HL-60/S4 (cell line): ENCODE data around the gene KCTD12.

Experiments used
- in situ Hi-C: fragments of 300-500 bp; cut with MboI; formaldehyde crosslinking; loops from 2 replicates; pipeline ENCODE4 v1.14.3; 2022; ENCODE audit warnings: low sequenced_read_pairs

The KCTD12 gene

GRCh38 chr13:76886292-76887075, at the start of gene KCTD12:
Gene KCTD12 (minus strand): TSS chr13:76886405. CDS start chr13:76886148, 257 bp downstream.
- in situ Hi-C loops: no loop called here

DNA sequence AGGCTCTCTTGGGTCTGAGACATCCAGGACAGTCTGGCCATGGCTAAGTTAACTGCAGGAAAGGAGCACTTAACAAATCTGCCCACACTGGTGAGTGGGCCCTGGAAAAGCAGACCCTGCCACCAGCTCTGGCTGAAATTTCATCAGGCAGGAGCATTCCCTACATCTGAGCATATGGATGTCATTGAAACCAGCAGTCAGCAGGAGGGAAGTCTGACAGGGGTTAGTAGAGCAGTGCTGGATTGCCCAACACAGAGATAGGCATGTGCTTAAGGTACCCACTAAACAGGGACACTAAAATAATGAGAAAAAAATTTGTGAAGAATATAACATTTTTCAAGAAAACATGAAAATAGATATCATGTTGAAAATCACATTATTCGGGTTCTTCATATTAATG, 48.5 kb upstream of the KCTD12 start:
- in situ Hi-C loops: no loop called here

- in situ Hi-C loops: no loop called here
Observed at GRCh38 chr13:76932076-76932475, 45.9 kb upstream of the KCTD12 start.

DNA sequence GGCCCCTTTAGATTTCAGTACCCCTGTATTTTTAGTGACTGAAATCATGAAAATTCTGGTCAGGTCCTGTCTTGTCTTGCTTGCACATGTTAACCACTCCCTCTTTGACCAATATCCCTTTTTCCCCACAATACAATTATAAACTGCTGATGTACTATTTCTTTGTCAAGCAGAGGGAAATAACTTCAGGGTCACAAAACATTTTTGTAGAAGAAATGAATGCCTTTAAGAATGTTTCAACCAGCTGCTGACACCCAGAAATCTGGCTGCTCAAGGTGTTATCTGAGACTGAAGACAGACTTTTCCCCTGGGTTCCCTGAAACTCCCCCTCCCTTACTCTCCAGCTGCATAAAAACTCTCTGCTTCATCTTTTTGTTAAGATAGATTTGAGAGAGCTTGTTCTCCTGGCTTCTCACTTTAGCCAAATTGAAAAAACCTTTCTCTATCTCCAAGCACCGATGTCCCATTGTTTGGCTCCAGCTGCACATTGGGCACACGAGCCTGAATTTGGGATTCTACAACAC, 43.7 kb upstream of the KCTD12 start:
- in situ Hi-C loops: no loop called here

DNA sequence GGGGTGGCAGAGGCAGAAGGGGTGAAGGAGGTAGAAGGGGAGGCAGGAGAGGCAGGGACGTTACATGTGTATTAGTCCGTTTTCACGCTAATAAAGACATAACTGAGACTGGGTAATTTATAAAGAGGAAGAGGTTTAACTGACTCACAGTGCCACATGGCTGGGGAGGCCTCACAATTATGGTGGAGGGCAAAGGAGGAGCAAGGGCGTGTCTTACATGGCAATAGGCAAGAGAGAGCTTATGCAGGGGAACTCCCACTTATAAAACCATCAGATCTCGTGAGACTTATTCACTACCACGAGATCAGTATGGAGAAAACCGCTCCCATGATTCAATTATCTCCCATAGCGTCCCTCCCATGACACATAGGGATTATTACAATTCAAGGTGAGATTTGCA, 43.1 kb upstream of the KCTD12 start:
- in situ Hi-C loops: no loop called here

DNA sequence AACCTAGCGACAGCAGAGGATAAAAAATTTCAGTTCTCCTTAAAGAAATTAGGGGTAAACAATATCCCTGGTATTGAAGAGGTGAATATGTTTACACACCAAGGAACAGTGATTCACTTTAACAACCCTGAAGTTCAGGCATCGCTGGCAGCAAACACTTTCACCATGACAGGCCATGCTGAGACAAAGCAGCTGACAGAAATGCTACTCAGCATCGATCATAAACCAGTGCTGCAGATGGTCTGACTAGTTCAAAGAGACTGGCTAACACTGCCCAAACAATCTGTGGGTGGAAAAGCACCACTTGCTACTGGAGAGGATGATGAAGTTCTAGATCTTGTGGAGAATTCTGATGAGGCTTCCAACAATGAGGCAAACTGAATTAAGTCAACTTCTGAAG, 42.3 kb upstream of the KCTD12 start:
- in situ Hi-C loops: no loop called here

DNA sequence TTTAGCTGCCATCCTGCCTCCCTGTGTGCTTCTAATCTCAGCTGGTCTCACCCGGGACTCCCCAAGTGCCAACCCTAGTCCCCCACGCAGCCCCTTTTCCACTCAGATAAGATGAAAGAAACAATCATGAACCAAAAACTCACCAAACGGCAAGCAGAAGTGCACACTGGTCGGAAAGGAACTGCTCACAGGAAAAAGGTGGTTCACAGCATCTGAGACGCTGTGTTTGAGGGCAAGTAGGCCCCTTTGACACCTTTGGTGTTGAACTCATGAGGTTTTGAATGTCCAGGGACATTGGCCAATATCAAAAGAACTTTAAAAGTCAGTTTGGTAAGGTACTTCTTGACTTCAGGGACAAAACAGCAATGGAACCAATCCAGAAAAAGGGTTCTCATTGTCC, 41.8 kb upstream of the KCTD12 start:
- in situ Hi-C loops: no loop called here

GRCh38 chr13:76925115-76925514, 38.9 kb upstream of the KCTD12 start:
- in situ Hi-C loops: no loop called here

DNA sequence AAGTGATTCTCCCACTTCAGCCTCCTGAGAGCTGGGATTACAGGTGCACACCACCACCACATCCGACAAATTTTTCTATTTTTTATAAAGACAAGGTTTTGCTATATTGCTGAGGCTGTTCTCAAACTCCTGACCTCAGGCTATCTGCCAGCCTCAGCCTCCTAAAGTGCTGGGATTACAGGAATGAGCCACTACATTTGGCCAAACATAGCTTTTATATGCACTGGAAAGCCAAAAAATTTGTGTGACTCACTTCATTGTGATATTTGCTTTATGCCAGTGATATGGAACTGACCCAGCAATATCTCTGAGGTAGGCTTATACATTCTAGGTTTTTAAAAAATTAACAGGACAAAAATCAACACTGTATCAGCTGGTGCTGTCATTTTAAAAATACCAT, 35.3 kb upstream of the KCTD12 start:
- in situ Hi-C loops: loop anchor here (25.0 kb wide), 1 partner anchor 1059 kb away; no protein-coding TSS in a partner anchor

DNA sequence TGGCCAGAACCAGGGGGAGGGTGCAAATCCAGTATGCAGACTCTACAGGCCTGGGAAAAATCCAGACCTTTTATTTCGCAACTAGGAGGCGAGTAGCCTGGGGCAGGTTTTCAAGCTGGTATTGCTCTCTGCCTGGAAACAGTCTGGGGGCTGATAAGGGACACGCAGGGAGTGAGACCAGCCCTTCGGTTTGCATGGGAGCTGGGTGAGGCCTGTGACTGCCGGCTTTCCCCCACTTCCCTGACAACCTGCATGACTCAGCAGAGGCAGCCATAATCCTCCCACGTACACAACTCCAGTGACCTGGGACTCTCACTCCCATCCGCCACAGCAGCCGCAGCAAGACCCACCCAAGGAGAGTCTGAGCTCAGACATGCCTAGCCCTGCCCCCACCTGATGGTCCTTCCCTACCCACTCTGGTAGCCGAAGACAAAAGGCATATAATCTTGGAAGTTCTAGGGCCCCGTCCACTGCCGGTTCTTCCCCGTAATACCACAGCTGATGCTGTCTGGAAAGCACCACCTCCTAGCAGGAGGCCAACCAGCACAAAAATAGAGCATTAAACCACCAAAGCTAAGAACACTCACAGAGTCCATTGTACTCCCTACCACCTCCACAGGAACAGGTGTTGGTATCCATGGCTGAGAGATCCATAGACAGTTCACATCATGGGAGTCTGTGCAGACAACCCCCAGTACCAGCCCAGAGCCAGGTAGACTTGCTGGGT, 31.7 kb upstream of the KCTD12 start:
- in situ Hi-C loops: loop anchor here (25.0 kb wide), 1 partner anchor 1056 kb away; no protein-coding TSS in a partner anchor

GRCh38 chr13:76917095-76917494, 30.9 kb upstream of the KCTD12 start:
- in situ Hi-C loops: loop anchor here (25.0 kb wide), 1 partner anchor 1055 kb away; no protein-coding TSS in a partner anchor

DNA sequence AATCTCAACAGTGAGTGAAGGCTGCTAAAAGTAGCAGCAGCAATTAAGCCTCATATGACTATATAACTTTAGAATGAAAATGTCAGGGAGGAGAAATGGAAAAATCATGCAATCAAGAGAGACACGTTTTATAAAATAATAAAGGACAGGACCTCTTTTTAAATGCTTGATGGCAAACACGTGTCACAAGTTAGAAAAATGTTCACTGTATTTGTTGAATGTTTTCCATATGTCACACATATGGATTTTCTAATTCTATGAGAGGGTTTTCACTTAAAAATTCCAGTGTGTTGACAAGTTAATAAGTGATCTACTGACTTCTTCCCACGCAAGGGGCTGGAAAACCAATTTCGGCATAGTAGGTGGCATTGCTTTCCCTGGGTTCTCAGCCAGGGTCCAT, 27.7 kb upstream of the KCTD12 start:
- in situ Hi-C loops: loop anchor here (25.0 kb wide), 1 partner anchor 1052 kb away; no protein-coding TSS in a partner anchor

DNA sequence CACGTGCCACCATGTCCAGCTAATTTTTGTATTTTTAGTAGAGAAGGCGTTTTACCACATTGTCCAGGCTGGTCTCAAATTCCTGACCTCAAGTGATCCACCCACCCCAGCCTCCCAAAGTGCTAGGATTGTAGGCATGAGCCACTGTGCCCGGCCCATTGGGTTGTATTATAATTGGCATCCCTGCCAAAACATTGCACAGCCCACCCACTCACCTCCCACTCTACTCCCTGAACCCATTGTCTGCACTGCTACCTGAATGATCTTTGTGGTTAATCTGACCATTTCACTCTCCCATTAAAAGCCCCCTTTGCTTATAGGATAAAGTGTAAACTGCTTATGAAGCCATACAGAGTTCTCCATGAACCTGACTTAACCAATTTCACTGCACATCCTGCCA, 26.3 kb upstream of the KCTD12 start:
- in situ Hi-C loops: loop anchor here (25.0 kb wide), 1 partner anchor 1050 kb away; no protein-coding TSS in a partner anchor

DNA sequence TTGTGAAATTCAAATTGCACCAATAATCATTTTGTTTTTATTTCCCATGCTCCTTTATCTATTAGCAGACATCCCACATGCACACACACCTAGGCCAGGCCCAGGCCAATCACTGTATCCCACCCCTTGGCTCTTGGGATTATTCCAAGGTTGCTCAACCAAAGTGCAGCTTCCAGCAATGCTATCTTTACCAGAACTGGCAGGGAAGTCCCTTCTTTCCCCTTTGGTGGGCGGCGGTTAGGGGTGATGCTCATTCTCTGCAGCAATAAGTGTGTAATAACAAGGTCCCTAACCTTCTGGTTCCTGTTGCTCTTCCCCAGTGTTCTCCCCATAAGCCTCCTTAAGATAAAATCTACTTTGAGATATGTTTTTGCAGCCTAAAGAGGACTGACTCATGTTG, 18.3 kb upstream of the KCTD12 start:
- in situ Hi-C loops: loop anchor here (10.0 to 25.0 kb wide), 2 partner anchors 1042 to 1210 kb away; no protein-coding TSS in a partner anchor

DNA sequence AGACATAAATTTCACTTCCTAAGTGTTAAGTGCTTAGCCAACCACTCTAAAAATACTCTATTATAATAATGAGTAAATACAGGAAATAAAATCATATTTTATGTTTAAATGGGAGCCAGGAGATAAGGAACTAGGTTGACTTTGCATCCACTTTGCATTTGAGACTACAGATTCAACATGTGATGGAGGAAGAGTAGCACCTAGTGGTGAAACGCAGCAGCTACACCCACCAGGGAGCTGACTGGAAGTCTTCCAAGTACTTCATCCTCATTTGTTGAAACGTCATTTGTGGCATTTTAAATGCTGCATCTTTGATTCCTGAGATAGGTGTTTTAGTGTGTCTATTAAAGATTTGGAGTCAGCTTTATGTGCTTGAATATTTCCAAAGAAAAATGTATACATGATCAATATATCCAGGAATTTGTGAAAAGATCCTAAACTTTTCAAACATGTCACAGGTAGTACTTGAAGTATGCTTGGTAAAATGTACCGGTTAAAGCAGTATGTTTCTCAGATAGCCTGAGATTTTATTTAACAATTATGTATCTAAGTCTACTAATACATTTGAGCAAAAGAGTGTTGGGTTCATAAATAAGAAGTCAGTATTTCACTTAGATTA, 17.4 kb upstream of the KCTD12 start:
- in situ Hi-C loops: loop anchor here (10.0 to 25.0 kb wide), 2 partner anchors 1041 to 1209 kb away; no protein-coding TSS in a partner anchor

GRCh38 chr13:76899066-76899465, 12.9 kb upstream of the KCTD12 start:
- in situ Hi-C loops: loop anchor here (10.0 kb wide), 1 partner anchor 234 kb away; no protein-coding TSS in a partner anchor

DNA sequence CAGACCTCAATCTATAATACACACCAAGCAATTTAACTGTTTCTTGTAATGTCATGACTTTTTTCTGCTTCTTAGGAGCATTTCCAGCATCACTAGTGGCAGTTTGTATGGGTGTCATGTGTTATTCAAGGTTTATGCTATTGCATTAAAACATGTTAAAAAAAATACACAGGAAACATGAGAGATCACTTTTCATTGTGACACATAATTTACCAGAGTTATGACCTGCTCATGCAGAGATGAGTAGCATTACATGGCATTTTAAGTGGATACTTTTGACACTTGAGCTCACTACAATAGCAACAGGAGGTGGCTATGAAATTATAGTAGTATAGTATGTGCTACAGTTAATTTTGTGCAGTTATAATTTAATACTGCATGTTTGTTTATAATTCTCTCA, 11.0 kb upstream of the KCTD12 start:
- in situ Hi-C loops: loop anchor here (10.0 kb wide), 1 partner anchor 232 kb away; no protein-coding TSS in a partner anchor

DNA sequence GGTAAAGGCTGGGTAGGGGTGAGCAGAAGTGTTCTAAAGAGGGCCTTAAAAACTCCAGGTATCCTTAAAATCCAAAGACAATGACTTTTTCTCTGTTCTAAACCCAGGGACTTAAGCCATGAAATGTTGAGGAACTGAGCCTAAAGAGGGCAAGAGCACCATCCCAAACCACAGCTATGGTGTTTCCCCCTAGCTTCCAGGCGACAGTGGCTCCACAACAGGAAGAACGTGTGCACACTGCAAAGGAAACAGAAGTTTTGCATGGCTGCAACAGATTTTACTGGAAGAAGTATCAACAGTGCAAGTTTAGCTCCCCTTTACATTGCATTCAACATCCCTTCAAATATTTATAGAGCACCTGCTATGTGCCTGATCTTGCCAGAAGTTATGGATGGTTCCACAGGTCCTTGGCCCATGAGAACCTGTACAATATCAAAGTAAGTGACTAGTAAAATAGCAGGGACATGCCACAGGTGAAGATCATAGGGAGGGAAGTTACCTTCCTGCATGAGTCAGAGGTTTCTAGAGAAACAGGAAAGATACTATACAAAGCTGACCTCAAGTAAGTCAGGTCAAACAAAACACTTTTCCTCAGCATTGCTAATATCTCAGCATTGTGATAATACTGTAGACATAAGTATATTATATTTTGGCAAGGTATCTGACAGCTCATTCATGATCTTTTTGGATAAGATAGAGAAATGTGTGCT, 8.4 kb upstream of the KCTD12 start:
- in situ Hi-C loops: loop anchor here (10.0 kb wide), 1 partner anchor 230 kb away; no protein-coding TSS in a partner anchor

DNA sequence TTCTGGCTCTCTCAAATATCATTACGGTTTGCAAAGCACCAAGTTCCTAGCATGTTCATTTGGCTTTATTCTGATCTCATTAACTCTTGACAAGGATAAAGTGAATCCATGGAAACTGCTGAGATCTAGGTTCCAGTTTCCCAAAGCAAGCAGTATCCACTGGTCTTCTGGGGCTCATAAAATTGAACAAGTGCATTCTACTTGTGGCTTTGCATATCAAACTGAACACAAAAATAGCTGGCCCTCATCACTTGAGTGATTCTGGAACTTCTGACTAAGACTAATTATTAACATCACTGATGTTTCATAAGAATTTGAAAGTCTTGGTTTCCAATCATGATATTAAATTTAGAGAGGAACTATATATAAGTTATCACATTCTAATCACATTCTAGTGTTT, 6.3 kb upstream of the KCTD12 start:
- in situ Hi-C loops: loop anchor here (10.0 kb wide), 1 partner anchor 228 kb away; no protein-coding TSS in a partner anchor

- in situ Hi-C loops: loop anchor here (10.0 kb wide), 1 partner anchor 225 kb away; no protein-coding TSS in a partner anchor
Observed at GRCh38 chr13:76890021-76890420, 3.8 kb upstream of the KCTD12 start.
